ENCODE measurements around the gene STAB1. TPM values are rescaled to one million over a fixed set of nuclear protein-coding genes. Genes with fewer than 3 reads are reported as not detected.

STAB1 gene
- total RNA-seq, 1 donor from 2014 or later: 0.46 TPM

- H3K4me1 Mint-ChIP-seq (ENCODE audit: low read depth): peaks cover 41% of the 10 kb centered on the region
- peak overlapping the region; percentile 94 for H3K4me3 Mint-ChIP-seq (ENCODE audit: low read depth)
- no peak for DNase-seq (ENCODE audit: low spot score, unreplicated experiment)
- no peaks in the 10 kb centered on the region for H3K27me3 Mint-ChIP-seq
- H3K36me3 Mint-ChIP-seq (ENCODE audit: insufficient read depth): peaks cover 7% of the 10 kb centered on the region
- no peaks in the 10 kb centered on the region for H3K9me3 Mint-ChIP-seq (ENCODE audit: low read depth)
- H3K27ac Mint-ChIP-seq: peak overlapping the region; percentile 37
- no peak for TF ChIP-seq CTCF (IDR thresholded peaks at IDR 0.05; ENCODE audit: unreplicated experiment)
Observed at GRCh38 chr3:52535411-52536111, 40.4 kb downstream of the STAB1 start.

DNA sequence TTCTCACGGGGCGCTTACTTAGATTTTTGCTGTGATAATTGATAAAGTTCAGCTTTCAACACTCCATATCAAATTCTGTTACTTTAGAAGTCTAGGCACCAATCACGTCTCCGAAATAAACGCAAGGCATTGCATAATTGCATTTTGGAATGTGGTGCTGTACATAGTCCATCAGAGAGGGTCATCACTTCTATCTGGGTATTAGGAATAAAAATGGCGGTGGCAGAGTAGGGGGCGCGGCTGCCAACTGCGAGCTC, 40.9 kb downstream of the STAB1 start:
- H3K27me3 Mint-ChIP-seq: no peaks in the 10 kb centered on the region
- no peak for TF ChIP-seq CTCF (IDR thresholded peaks at IDR 0.05; ENCODE audit: unreplicated experiment)
- DNase-seq (ENCODE audit: low spot score, unreplicated experiment): no peak
- no peaks in the 10 kb centered on the region for H3K9me3 Mint-ChIP-seq (ENCODE audit: low read depth)
- H3K4me1 Mint-ChIP-seq (ENCODE audit: low read depth): peaks cover 41% of the 10 kb centered on the region
- peak overlapping the region; percentile 65 for H3K27ac Mint-ChIP-seq
- peaks cover 7% of the 10 kb centered on the region for H3K36me3 Mint-ChIP-seq (ENCODE audit: insufficient read depth)
- peak overlapping the region; percentile 94 for H3K4me3 Mint-ChIP-seq (ENCODE audit: low read depth)

DNA sequence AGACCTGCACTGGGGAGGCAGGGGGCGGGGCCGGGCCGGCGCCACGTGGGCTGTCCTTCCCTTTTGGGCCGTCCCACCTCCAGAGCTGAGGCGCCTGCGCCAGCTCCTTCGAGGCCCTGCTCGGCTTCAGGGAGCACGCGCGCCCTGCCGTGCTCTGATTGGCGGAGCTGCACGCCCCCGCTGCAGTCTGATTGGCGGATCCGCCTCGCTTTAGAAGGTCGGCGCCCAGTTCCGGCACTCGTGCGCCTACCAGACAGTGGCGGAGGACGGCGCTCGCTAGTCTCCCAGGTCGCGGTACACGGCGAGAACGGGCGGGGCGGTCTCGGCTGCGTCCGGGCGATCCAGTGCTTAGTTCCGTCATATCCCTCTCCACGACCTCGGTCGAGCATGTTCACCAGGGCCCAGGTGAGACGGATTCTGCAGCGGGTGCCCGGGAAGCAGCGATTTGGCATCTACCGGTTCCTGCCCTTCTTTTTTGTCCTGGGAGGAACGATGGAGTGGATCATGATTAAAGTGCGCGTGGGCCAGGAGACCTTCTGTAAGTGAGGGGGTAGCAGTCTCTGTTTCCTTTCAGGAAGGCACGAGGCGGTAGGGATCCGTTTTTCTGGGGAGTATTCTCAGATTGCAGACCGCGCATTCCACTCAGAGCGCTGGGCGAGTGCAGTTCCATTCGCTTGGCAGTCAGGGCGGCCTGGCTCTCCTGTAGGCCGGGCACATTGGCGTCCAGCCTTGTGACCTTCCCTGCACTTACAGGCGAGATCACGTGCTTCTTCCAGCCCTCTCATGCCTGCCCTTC, 41.4 kb downstream of the STAB1 start, which contains the start of gene UQCC5:
Gene UQCC5, plus strand, starts transcription at position 237 of the 796 bp plus-strand sequence. Its CDS starts 151 bp downstream, at position 388.
- no peak for TF ChIP-seq CTCF (IDR thresholded peaks at IDR 0.05; ENCODE audit: unreplicated experiment)
- Mint-ChIP-seq H3K9me3 (ENCODE audit: low read depth) (no peaks in the 10 kb centered on the region), H3K4me3 (ENCODE audit: low read depth) (peak within 1 kb of the TSS; percentile 94), H3K36me3 (ENCODE audit: insufficient read depth) (peaks cover 7% of the 10 kb centered on the region), H3K4me1 (ENCODE audit: low read depth) (peaks cover 41% of the 10 kb centered on the region), H3K27me3 (no peaks in the 10 kb centered on the region), H3K27ac (peak within 1 kb of the TSS; percentile 99)
- peak; percentile 92 for DNase-seq (ENCODE audit: low spot score, unreplicated experiment)

- no peak for TF ChIP-seq CTCF (IDR thresholded peaks at IDR 0.05; ENCODE audit: unreplicated experiment)
- Mint-ChIP-seq H3K36me3 (ENCODE audit: insufficient read depth) (peaks cover 7% of the 10 kb centered on the region), H3K9me3 (ENCODE audit: low read depth) (no peaks in the 10 kb centered on the region)
Observed at GRCh38 chr3:52537165-52537620, 42.1 kb downstream of the STAB1 start.

GRCh38 chr3:52537726-52538421, 42.7 kb downstream of the STAB1 start:
- Mint-ChIP-seq H3K36me3 (ENCODE audit: insufficient read depth) (peaks cover 7% of the 10 kb centered on the region), H3K9me3 (ENCODE audit: low read depth) (no peaks in the 10 kb centered on the region), H3K4me1 (ENCODE audit: low read depth) (peaks cover 34% of the 10 kb centered on the region), H3K27ac (peak overlapping the region; percentile 99), H3K27me3 (no peaks in the 10 kb centered on the region), H3K4me3 (ENCODE audit: low read depth) (peak overlapping the region; percentile 94)
- no peak for TF ChIP-seq CTCF (IDR thresholded peaks at IDR 0.05; ENCODE audit: unreplicated experiment)
- no peak for DNase-seq (ENCODE audit: low spot score, unreplicated experiment)

More at GRCh38 chr3:52537165-52537620, 42.1 kb downstream of the STAB1 start:
- DNase-seq (ENCODE audit: low spot score, unreplicated experiment): no peak
- Mint-ChIP-seq H3K27ac (peak overlapping the region; percentile 99), H3K4me3 (ENCODE audit: low read depth) (peak overlapping the region; percentile 94), H3K4me1 (ENCODE audit: low read depth) (peaks cover 39% of the 10 kb centered on the region), H3K27me3 (no peaks in the 10 kb centered on the region)
